Lower leg skin (tissue), 3 donors: Measurements from ENCODE around the gene KIF4B.
"Not testable (repeated sequence)": the region's sequence is repeated elsewhere in the genome, so short reads cannot be mapped to it uniquely, and the experiment has no call there.

Experiments used
- POLR2A ChIP-seq, 2 donors: fragments of 450-650 bp; IDR thresholded peaks; one replicate each; pipeline ENCODE4 v1.6.1; 2016 to 2017; ENCODE audit warnings: antibody characterized with exemption in 2 of 2, mild to moderate bottlenecking in 1 of 2, moderate library complexity in 1 of 2
- TF ChIP-seq, protein P1 (sequence below), 3 donors: fragments of 450-650 bp; IDR thresholded peaks; one replicate each; pipeline ENCODE4 v1.5.1; 2016; ENCODE audit warnings: antibody characterized with exemption in 3 of 3, mild to moderate bottlenecking in 3 of 3, moderate library complexity in 2 of 3

DNA sequence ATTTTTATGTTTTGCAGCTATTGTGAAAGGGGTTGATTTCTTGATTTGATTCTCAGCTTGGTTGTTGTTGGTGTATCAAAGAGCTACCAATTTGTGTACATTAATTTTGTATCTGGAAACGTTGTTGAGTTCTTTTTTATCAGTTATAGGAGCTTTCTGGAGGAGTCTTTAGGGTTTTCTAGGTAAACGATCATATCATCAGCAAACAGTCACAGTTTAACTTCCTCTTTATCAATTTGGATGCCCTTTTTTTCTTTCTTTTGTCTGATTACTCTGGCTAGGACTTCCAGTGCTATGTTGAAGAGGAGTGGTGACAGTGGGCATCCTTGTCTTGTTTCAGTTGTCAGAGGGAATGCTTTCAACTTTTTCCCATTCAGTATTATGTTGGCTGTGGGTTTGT lies 21.5 kb downstream of the KIF4B start:
- TF ChIP-seq, protein P1, sequence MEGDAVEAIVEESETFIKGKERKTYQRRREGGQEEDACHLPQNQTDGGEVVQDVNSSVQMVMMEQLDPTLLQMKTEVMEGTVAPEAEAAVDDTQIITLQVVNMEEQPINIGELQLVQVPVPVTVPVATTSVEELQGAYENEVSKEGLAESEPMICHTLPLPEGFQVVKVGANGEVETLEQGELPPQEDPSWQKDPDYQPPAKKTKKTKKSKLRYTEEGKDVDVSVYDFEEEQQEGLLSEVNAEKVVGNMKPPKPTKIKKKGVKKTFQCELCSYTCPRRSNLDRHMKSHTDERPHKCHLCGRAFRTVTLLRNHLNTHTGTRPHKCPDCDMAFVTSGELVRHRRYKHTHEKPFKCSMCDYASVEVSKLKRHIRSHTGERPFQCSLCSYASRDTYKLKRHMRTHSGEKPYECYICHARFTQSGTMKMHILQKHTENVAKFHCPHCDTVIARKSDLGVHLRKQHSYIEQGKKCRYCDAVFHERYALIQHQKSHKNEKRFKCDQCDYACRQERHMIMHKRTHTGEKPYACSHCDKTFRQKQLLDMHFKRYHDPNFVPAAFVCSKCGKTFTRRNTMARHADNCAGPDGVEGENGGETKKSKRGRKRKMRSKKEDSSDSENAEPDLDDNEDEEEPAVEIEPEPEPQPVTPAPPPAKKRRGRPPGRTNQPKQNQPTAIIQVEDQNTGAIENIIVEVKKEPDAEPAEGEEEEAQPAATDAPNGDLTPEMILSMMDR (IDR thresholded peaks at IDR 0.05), result not testable (repeated sequence)
- TF ChIP-seq POLR2A (IDR thresholded peaks at IDR 0.05), result not testable (repeated sequence)
